Kidney (tissue), 14 donors: Measurements from ENCODE around the gene WNT3A. TPM values are rescaled to one million over a fixed set of nuclear protein-coding genes. Genes with fewer than 3 reads are reported as not detected.
A peak's percentile ranks its signal among the peaks of the same experiment; 100 is the strongest.

Experiments used
- DNase-seq, 5 donors: peaks; one replicate each; pipeline ENCODE4 v3.0.0-alpha.2; 2013 to 2020
- FAIRE-seq: peaks from 2 replicates; lab custom pipeline; 2012; peaks lifted over from hg19 to GRCh38; lab: Jason Lieb, UNC
- H3K27ac ChIP-seq, 2 donors: one replicate each; pipeline ENCODE4 v1.7.0; 2013; ENCODE audit warnings: low read depth in 2 of 2, low read length in 2 of 2, inconsistent platforms in 1 of 2
- H3K27me3 ChIP-seq: one replicate; pipeline ENCODE4 v1.7.1; 2013; ENCODE audit warnings: low read length, inconsistent platforms; ENCODE audit not compliant: control insufficient read depth, insufficient read depth
- H3K36me3 ChIP-seq, 3 donors: one replicate each; pipeline versions ENCODE4 v1.7.0 to v1.7.1; 2013; ENCODE audit warnings: low read length in 3 of 3, control low read depth in 1 of 3, inconsistent platforms in 1 of 3; ENCODE audit not compliant: insufficient read depth in 3 of 3, control insufficient read depth in 2 of 3
- H3K4me1 ChIP-seq, 3 donors: one replicate each; pipeline versions ENCODE4 v1.7.0 to v1.7.1; 2013; ENCODE audit warnings: low read length in 3 of 3, inconsistent platforms in 1 of 3, low read depth in 1 of 3; ENCODE audit not compliant: control insufficient read depth in 2 of 3, insufficient read depth in 2 of 3
- H3K4me3 ChIP-seq, 3 donors: one replicate each; pipeline versions ENCODE4 v1.7.0 to v1.8.1; 2013; ENCODE audit warnings: low read length in 3 of 3, control low read depth in 1 of 3, inconsistent platforms in 1 of 3
- H3K9ac ChIP-seq, 3 donors: one replicate each; pipeline versions ENCODE4 v1.7.0 to v1.7.1; 2013; ENCODE audit warnings: low read length in 3 of 3, control low read depth in 1 of 3, inconsistent platforms in 1 of 3
- H3K9me3 ChIP-seq, 3 donors: one replicate each; pipeline versions ENCODE4 v1.7.0 to v1.7.1; 2013; ENCODE audit warnings: low read length in 3 of 3, control low read depth in 1 of 3, inconsistent platforms in 1 of 3; ENCODE audit not compliant: control insufficient read depth in 2 of 3, insufficient read depth in 1 of 3
- CTCF ChIP-seq: IDR thresholded peaks from 3 replicates; pipeline ENCODE4 v1.5.1; 2012; ENCODE audit warnings: mild to moderate bottlenecking, moderate library complexity, borderline replicate concordance; ENCODE audit not compliant: insufficient read depth; ENCODE audit errors: extremely low read depth
- intact Hi-C: fragments of 100-400 bp; cut with DNase I; formaldehyde crosslinking; loops from one replicate; pipeline ENCODE4 v1.11.1; 2022
- polyA plus RNA-seq: library from polyadenylated mRNA; stranded (reverse); fragments of 350-450 nt; fragmentation: Illumina TruSeq; extraction: RNeasy Lipid Tissue Mini Kit (QIAGEN cat#74804); gene quantifications from one replicate; pipeline ENCODE4 v1.2.3, GENCODE V29; 2014; ENCODE audit warnings: low read depth, low replicate concordance; ENCODE audit not compliant: insufficient read depth
- total RNA-seq: library from RNA; stranded (reverse); fragmentation: NEBNext Ultra II Directional; extraction: Animal tissue kit (Norgen Biotek cat#: 25700); gene quantifications from one replicate; pipeline ENCODE4 v1.2.1, GENCODE V29; 2021
- donor health status: control.
- donor health status: control.
- donor health status: control.
- donor health status: control.
- donor health status: control.
- donor health status: DM: yes; HTN: yes; CAD: no.
- donor health status: Normal renal cell carcinoma (clear cell type).

Gene WNT3A
- total and polyA plus RNA-seq, 2 donors from 2014 or later, result not detected

GRCh38 chr1:228095161-228095560, 88.4 kb downstream of the WNT3A start:
- no peak for TF ChIP-seq CTCF
- Histone ChIP-seq H3K36me3 (peaks cover 0 to 22% (median 18%) of the 10 kb centered on the region in 3 donors), H3K9ac (no peak overlapping the region), H3K9me3 (peaks cover 0 to 8% (median 0%) of the 10 kb centered on the region in 3 donors), H3K4me1 (peaks cover 0 to 18% (median 10%) of the 10 kb centered on the region in 3 donors), H3K27ac (no peak overlapping the region), H3K27me3 (no peaks in the 10 kb centered on the region), H3K4me3 (no peak overlapping the region)
- DNase-seq, result peak in 2 of 5 donors; percentile 18 to 33
- no peak for FAIRE-seq
- intact Hi-C loops, result no loop called here

DNA sequence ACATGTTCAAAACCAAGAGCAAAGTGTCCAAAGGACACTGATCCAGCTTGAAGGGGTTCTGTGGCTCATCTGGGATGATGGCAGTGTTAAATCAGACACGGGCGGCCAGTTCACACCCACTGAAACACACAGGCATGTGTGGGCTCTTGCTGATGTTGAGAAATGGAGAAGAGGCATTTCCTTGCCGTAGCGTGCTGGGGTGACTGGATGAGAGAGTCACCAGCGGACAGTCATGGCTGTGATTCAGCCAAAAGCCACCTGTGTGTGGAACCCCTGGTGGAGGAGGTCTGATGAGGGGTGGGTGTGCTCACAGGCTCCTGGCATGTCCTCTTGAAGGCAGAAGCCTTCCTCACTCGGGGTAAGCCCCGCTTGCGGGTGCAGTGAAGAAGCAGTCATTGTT, 89.1 kb downstream of the WNT3A start:
- H3K4me3 ChIP-seq, result no peak overlapping the region
- H3K27ac ChIP-seq, result no peak overlapping the region
- FAIRE-seq (no peak), DNase-seq (peak in 2 of 5 donors; percentile 10 to 23)
- H3K9me3 ChIP-seq, result peaks cover 0 to 8% (median 0%) of the 10 kb centered on the region in 3 donors
- intact Hi-C loops, result no loop called here
- no peak for TF ChIP-seq CTCF
- no peak overlapping the region for H3K9ac ChIP-seq
- peaks cover 0 to 25% (median 18%) of the 10 kb centered on the region in 3 donors for H3K36me3 ChIP-seq
- H3K4me1 ChIP-seq, result peaks cover 0 to 12% (median 7%) of the 10 kb centered on the region in 3 donors
- H3K27me3 ChIP-seq, result no peaks in the 10 kb centered on the region

DNA sequence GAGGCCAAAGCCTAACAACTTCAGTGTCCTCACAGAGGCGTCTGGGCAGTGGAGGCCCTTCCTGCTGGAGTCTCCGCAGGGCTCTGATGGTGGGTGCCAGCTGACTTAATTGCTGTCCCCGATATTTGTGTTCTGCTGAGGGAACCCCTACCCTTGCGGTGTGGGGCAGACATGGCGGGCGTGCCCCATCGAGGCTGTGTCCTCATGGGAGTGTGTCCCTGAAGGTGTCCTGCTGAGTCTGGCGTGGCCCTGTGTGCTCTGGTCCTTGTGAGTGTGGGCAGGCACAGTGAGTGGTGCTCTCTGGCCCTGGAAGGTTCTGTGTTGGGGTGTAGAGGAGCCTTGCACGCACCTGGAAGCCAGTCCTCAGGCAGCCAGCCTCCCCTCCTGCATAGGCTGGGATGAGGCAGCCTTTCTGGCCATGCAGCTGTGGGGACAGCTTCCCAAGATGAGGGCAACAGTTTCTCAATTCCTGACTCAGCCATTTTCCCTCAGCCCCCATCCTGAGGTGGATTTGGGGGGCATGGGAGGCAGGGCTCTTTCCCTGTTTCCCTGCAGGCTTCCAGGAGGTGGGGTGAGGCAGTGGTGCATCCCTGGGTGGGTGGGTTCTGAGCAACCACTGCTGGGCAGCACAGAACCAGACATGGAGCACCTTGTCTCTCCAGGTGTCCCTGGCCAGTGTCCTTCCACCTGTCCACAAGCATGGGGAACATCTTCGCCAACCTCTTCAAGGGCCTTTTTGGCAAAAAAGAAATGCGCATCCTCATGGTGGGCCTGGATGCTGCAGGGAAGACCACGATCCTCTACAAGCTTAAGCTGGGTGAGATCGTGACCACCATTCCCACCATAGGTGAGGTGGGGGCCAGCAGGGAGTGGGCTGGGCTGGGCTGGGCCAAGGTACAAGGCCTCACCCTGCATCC, 89.9 kb downstream of the WNT3A start:
- H3K9ac ChIP-seq, result no peak overlapping the region
- FAIRE-seq, result no peak
- intact Hi-C loops, result no loop called here
- no peak overlapping the region for H3K4me3 ChIP-seq
- peaks cover 0 to 13% (median 0%) of the 10 kb centered on the region in 3 donors for H3K4me1 ChIP-seq
- DNase-seq, result peak in 2 of 5 donors; percentile 24 to 64
- H3K27me3 ChIP-seq, result no peaks in the 10 kb centered on the region
- peaks cover 0 to 25% (median 18%) of the 10 kb centered on the region in 3 donors for H3K36me3 ChIP-seq
- H3K9me3 ChIP-seq, result peaks cover 0 to 8% (median 0%) of the 10 kb centered on the region in 3 donors
- no peak for TF ChIP-seq CTCF
- no peak overlapping the region for H3K27ac ChIP-seq
